ENCODE measurements around the gene SPI1.

DNA sequence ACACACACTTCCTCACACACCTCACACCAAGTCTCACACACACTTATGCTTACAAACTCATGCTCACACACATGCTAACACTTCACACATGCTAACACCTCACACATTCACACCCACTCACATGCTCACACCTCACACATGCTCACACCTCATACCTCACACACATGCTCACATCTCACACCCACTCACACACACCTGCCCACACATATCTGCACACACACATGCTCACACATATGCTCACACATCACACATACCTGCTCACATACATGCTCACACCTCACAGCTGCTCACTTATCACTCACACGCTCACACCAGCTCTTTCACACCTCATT lies 21.4 kb downstream of the SPI1 start:
- TF ChIP-seq, protein P1, sequence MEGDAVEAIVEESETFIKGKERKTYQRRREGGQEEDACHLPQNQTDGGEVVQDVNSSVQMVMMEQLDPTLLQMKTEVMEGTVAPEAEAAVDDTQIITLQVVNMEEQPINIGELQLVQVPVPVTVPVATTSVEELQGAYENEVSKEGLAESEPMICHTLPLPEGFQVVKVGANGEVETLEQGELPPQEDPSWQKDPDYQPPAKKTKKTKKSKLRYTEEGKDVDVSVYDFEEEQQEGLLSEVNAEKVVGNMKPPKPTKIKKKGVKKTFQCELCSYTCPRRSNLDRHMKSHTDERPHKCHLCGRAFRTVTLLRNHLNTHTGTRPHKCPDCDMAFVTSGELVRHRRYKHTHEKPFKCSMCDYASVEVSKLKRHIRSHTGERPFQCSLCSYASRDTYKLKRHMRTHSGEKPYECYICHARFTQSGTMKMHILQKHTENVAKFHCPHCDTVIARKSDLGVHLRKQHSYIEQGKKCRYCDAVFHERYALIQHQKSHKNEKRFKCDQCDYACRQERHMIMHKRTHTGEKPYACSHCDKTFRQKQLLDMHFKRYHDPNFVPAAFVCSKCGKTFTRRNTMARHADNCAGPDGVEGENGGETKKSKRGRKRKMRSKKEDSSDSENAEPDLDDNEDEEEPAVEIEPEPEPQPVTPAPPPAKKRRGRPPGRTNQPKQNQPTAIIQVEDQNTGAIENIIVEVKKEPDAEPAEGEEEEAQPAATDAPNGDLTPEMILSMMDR (conservative IDR thresholded peaks at IDR 0.05; ENCODE audit: low read length) = no peak
- TF ChIP-seq EZH2phosphoT487 (IDR thresholded peaks at IDR 0.05; ENCODE audit: borderline replicate concordance, low read depth, low read length) = no peak
